Measurements from ENCODE around the gene TXNDC5.
A peak's percentile ranks its signal among the peaks of the same experiment; 100 is the strongest.

The TXNDC5 gene

GRCh38 chr6:7910654-7911344, at the start of gene TXNDC5:
Gene TXNDC5, minus strand, starts transcription at chr6:7910788. Its CDS starts 12 bp downstream, at chr6:7910776.
- no peak for TF ChIP-seq CTCF (conservative IDR thresholded peaks at IDR 0.05; ENCODE audit: control insufficient read depth, insufficient read depth, low read depth, low read length)

GRCh38 chr6:7960141-7960540, 49.6 kb upstream of the TXNDC5 start:
- no peak for TF ChIP-seq CTCF (conservative IDR thresholded peaks at IDR 0.05; ENCODE audit: control insufficient read depth, insufficient read depth, low read depth, low read length)
- H3K4me3 ChIP-seq (ENCODE audit: control insufficient read depth, low read depth, low read length), result no peak overlapping the region
- DNase-seq (ENCODE audit: low read depth), result no peak

More at GRCh38 chr6:7910654-7911344, at the start of gene TXNDC5:
- peak within 1 kb of the TSS; percentile 68 for H3K4me3 ChIP-seq (ENCODE audit: control insufficient read depth, low read depth, low read length)
- peak; percentile 57 for DNase-seq (ENCODE audit: low read depth)

- no peak for DNase-seq (ENCODE audit: low read depth)
These were observed 48.9 kb upstream of the TXNDC5 start for GRCh38 chr6:7959453-7959852.

GRCh38 chr6:7958464-7958863, 47.9 kb upstream of the TXNDC5 start:
- DNase-seq (ENCODE audit: low read depth), result no peak
- no peak overlapping the region for H3K4me3 ChIP-seq (ENCODE audit: control insufficient read depth, low read depth, low read length)
- no peak for TF ChIP-seq CTCF (conservative IDR thresholded peaks at IDR 0.05; ENCODE audit: control insufficient read depth, insufficient read depth, low read depth, low read length)

More at GRCh38 chr6:7959453-7959852, 48.9 kb upstream of the TXNDC5 start:
- H3K4me3 ChIP-seq (ENCODE audit: control insufficient read depth, low read depth, low read length), result no peak overlapping the region
- TF ChIP-seq CTCF (conservative IDR thresholded peaks at IDR 0.05; ENCODE audit: control insufficient read depth, insufficient read depth, low read depth, low read length), result no peak

- TF ChIP-seq CTCF (conservative IDR thresholded peaks at IDR 0.05; ENCODE audit: control insufficient read depth, insufficient read depth, low read depth, low read length), result no peak
- DNase-seq (ENCODE audit: low read depth), result no peak
- no peak overlapping the region for H3K4me3 ChIP-seq (ENCODE audit: control insufficient read depth, low read depth, low read length)
These were observed 45.7 kb upstream of the TXNDC5 start for GRCh38 chr6:7956257-7956656.

GRCh38 chr6:7954477-7955200, 44.1 kb upstream of the TXNDC5 start:
- peak; percentile 32 for DNase-seq (ENCODE audit: low read depth)
- TF ChIP-seq CTCF (conservative IDR thresholded peaks at IDR 0.05; ENCODE audit: control insufficient read depth, insufficient read depth, low read depth, low read length), result no peak
- H3K4me3 ChIP-seq (ENCODE audit: control insufficient read depth, low read depth, low read length), result no peak overlapping the region

Data from fibroblast of mammary gland (primary cell).